GM12878 (cell line): ENCODE results near the gene PRMT7. TPM values are rescaled to one million over a fixed set of nuclear protein-coding genes. Genes with fewer than 3 reads are reported as not detected.
A peak's percentile ranks its signal among the peaks of the same experiment; 100 is the strongest.

Experiments
- ATF3 ChIP-seq: IDR thresholded peaks from 2 replicates; pipeline ENCODE4 v1.6.1; 2011; ENCODE audit warnings: low read depth, mild to moderate bottlenecking, low read length, moderate library complexity, borderline replicate concordance; ENCODE audit errors: extremely low read depth
- ETV6 ChIP-seq, 2 experiments: fragments of 450-650 bp in 1 of 2; IDR thresholded peaks in 1 of 2; conservative IDR thresholded peaks in 1 of 2; 2 replicates each; pipeline ENCODE4 v1.6.1; 2014; ENCODE audit warnings: antibody characterized with exemption in 1 of 2, borderline replicate concordance in 1 of 2, low read depth in 1 of 2, mild to moderate bottlenecking in 1 of 2, moderate library complexity in 1 of 2
- FOXM1 ChIP-seq: IDR thresholded peaks from 2 replicates; pipeline ENCODE4 v1.6.1; 2012; ENCODE audit warnings: low read depth, mild to moderate bottlenecking, inconsistent platforms, low read length, moderate library complexity
- MYB ChIP-seq: fragments of 150-350 bp; IDR thresholded peaks from 2 replicates; pipeline ENCODE4 v1.6.1; 2014; ENCODE audit warnings: mild to moderate bottlenecking, low read depth, low read length, borderline replicate concordance
- NR2C2 ChIP-seq: IDR thresholded peaks from 2 replicates; pipeline ENCODE4 v1.6.1; 2011; ENCODE audit warnings: borderline replicate concordance, low read depth; ENCODE audit not compliant: control insufficient read depth, insufficient read length
- POLR2AphosphoS2 ChIP-seq: IDR thresholded peaks from 2 replicates; pipeline ENCODE4 v1.6.1; 2011; ENCODE audit warnings: low read depth, mild to moderate bottlenecking, low read length, improper control_type of control experiment, moderate library complexity
- POU2F2 ChIP-seq: IDR thresholded peaks from 3 replicates; pipeline ENCODE4 v1.6.1; 2011; ENCODE audit warnings: low read depth, mild to moderate bottlenecking, low read length, borderline replicate concordance
- REST ChIP-seq: IDR thresholded peaks from 2 replicates; pipeline ENCODE4 v1.6.1; 2012; ENCODE audit warnings: mild to moderate bottlenecking, low read depth, low read length
- RFX5 ChIP-seq: IDR thresholded peaks from 2 replicates; pipeline ENCODE4 v1.6.1; 2011; ENCODE audit warnings: low read depth, low read length, improper control_type of control experiment
- SREBF1 ChIP-seq: IDR thresholded peaks from 2 replicates; pipeline ENCODE4 v1.6.1; 2012; ENCODE audit warnings: mild to moderate bottlenecking, low read length
- ZNF24 ChIP-seq: fragments of 450-650 bp; IDR thresholded peaks from 2 replicates; pipeline ENCODE4 v1.6.1; 2017; ENCODE audit warnings: antibody characterized with exemption, mild to moderate bottlenecking
- polyA plus RNA-seq, 11 experiments: library from polyadenylated mRNA; depleted of rRNA in 4 of 11; unstranded in 6 of 11; stranded (reverse) in 5 of 11; fragments of >200 nt; fragmentation: Nextera tagmentation in 4 of 11; fragmentation: Illumina TruSeq in 1 of 11; extraction: Ambion mirVana in 4 of 11; extraction: Trizol in 1 of 11; gene quantifications; 1 replicate in 1 of 11; 2 replicates in 10 of 11; pipeline versions ENCODE4 v1.2.1 to v1.2.3, GENCODE V29; 2011 to 2016; ENCODE audit warnings: inconsistent platforms in 2 of 11, missing spikeins in 2 of 11, low read depth in 1 of 11
- total RNA-seq, 4 experiments: library from RNA; depleted of rRNA in 3 of 4; stranded (reverse); fragments of >200 nt in 3 of 4; fragmentation: Illumina TruSeq in 1 of 4; extraction: Trizol in 1 of 4; gene quantifications; 2 replicates each; pipeline versions ENCODE4 v1.2.1 to v1.2.3, GENCODE V29; 2013 to 2021
- TF ChIP-seq, protein P1 (sequence below): fragments of 450-650 bp; IDR thresholded peaks from 2 replicates; pipeline ENCODE4 v1.6.1; 2016; ENCODE audit warnings: mild to moderate bottlenecking
- TF ChIP-seq, protein P2 (sequence below): fragments of 450-650 bp; IDR thresholded peaks from 2 replicates; pipeline ENCODE4 v1.6.1; 2017; ENCODE audit warnings: mild to moderate bottlenecking, moderate library complexity
- TF ChIP-seq, protein P3 (sequence below): IDR thresholded peaks from 2 replicates; pipeline ENCODE4 v1.6.1; 2012; ENCODE audit warnings: low read depth, low read length, improper control_type of control experiment
- TF ChIP-seq, protein P4 (sequence below): fragments of 450-650 bp; formaldehyde crosslinking; IDR thresholded peaks from 2 replicates; pipeline ENCODE4 v1.4.0; 2020; ENCODE audit warnings: mild to moderate bottlenecking, moderate library complexity

The PRMT7 gene
- total and polyA plus RNA-seq, 10 of the 15 experiments (the other 5 are each of a cell fraction or from before 2014, with no cell fraction given) = 5.1 to 56.1 (median 42.0) TPM

DNA sequence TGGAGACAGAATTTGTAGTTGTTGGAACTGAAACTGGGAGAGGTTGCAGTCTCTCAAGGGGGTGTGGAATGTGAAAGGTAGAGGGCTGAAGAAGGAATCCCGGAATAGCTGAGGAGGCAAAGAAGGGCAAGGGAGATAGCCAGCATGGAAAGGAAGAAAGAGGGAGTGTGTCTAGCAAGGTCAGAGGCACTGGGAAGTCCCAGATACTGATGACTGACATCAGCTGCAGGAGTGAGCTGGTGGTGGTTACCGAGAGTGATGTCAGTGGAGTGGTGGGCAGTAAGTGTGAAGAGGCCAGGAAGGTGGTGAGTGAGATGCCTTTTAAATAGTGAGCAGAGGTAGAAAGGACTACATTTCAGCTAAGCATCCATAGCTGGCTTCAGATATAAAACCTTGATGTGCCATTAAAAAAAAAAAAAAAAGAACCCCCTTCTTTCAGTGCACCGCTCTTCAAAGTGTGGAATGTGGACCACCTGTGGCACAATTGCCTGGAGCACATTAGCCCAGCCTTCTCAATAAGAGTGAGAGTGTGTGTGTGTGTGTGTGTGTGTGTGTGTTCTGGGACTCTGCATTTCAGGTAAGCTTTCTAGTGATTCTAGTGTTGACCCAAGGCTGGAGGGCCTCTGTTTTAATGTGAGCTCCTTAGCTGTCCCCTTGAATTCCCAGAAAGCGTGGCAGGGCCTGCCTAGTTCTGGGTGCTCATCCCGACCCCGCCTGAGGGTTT, 8.5 kb downstream of the PRMT7 start (continued):
- no peak for TF ChIP-seq ATF3
- TF ChIP-seq POLR2AphosphoS2 = no peak
- TF ChIP-seq RFX5 = 0 out of 2 replicates have a peak, but pooled peaks have one; percentile 56
- TF ChIP-seq SREBF1 = no peak
- TF ChIP-seq, protein P1, sequence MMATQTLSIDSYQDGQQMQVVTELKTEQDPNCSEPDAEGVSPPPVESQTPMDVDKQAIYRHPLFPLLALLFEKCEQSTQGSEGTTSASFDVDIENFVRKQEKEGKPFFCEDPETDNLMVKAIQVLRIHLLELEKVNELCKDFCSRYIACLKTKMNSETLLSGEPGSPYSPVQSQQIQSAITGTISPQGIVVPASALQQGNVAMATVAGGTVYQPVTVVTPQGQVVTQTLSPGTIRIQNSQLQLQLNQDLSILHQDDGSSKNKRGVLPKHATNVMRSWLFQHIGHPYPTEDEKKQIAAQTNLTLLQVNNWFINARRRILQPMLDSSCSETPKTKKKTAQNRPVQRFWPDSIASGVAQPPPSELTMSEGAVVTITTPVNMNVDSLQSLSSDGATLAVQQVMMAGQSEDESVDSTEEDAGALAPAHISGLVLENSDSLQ = peak; percentile 94
- TF ChIP-seq, protein P2, sequence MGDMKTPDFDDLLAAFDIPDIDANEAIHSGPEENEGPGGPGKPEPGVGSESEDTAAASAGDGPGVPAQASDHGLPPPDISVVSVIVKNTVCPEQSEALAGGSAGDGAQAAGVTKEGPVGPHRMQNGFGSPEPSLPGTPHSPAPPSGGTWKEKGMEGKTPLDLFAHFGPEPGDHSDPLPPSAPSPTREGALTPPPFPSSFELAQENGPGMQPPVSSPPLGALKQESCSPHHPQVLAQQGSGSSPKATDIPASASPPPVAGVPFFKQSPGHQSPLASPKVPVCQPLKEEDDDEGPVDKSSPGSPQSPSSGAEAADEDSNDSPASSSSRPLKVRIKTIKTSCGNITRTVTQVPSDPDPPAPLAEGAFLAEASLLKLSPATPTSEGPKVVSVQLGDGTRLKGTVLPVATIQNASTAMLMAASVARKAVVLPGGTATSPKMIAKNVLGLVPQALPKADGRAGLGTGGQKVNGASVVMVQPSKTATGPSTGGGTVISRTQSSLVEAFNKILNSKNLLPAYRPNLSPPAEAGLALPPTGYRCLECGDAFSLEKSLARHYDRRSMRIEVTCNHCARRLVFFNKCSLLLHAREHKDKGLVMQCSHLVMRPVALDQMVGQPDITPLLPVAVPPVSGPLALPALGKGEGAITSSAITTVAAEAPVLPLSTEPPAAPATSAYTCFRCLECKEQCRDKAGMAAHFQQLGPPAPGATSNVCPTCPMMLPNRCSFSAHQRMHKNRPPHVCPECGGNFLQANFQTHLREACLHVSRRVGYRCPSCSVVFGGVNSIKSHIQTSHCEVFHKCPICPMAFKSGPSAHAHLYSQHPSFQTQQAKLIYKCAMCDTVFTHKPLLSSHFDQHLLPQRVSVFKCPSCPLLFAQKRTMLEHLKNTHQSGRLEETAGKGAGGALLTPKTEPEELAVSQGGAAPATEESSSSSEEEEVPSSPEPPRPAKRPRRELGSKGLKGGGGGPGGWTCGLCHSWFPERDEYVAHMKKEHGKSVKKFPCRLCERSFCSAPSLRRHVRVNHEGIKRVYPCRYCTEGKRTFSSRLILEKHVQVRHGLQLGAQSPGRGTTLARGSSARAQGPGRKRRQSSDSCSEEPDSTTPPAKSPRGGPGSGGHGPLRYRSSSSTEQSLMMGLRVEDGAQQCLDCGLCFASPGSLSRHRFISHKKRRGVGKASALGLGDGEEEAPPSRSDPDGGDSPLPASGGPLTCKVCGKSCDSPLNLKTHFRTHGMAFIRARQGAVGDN = peak; percentile 16; the same call in 1 of the 2 replicates
- TF ChIP-seq POU2F2 = no peak
- no peak for TF ChIP-seq ZNF24
- TF ChIP-seq REST = no peak
- TF ChIP-seq FOXM1 = no peak
- no peak for TF ChIP-seq ETV6 (conservative IDR thresholded peaks at IDR 0.05 in 1 of 2, IDR thresholded peaks at IDR 0.05 in 1 of 2; ENCODE audit: borderline replicate concordance in 1 of 2, low read depth in 1 of 2)
- TF ChIP-seq NR2C2 = no peak
- TF ChIP-seq, protein P3, sequence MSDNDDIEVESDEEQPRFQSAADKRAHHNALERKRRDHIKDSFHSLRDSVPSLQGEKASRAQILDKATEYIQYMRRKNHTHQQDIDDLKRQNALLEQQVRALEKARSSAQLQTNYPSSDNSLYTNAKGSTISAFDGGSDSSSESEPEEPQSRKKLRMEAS = no peak
- TF ChIP-seq, protein P4, sequence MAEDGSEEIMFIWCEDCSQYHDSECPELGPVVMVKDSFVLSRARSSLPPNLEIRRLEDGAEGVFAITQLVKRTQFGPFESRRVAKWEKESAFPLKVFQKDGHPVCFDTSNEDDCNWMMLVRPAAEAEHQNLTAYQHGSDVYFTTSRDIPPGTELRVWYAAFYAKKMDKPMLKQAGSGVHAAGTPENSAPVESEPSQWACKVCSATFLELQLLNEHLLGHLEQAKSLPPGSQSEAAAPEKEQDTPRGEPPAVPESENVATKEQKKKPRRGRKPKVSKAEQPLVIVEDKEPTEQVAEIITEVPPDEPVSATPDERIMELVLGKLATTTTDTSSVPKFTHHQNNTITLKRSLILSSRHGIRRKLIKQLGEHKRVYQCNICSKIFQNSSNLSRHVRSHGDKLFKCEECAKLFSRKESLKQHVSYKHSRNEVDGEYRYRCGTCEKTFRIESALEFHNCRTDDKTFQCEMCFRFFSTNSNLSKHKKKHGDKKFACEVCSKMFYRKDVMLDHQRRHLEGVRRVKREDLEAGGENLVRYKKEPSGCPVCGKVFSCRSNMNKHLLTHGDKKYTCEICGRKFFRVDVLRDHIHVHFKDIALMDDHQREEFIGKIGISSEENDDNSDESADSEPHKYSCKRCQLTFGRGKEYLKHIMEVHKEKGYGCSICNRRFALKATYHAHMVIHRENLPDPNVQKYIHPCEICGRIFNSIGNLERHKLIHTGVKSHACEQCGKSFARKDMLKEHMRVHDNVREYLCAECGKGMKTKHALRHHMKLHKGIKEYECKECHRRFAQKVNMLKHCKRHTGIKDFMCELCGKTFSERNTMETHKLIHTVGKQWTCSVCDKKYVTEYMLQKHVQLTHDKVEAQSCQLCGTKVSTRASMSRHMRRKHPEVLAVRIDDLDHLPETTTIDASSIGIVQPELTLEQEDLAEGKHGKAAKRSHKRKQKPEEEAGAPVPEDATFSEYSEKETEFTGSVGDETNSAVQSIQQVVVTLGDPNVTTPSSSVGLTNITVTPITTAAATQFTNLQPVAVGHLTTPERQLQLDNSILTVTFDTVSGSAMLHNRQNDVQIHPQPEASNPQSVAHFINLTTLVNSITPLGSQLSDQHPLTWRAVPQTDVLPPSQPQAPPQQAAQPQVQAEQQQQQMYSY = no peak
- no peak for TF ChIP-seq MYB
